Common myeloid progenitor, CD34-positive (primary cell): ENCODE data around the gene LRRTM3.

Experiments
- CTCF ChIA-PET: fragments of 350-600 bp; sonication (Branson Sonifier 250); formaldehyde crosslinking; loops from one replicate; lab custom pipeline; 2021; ENCODE audit warnings: antibody characterized with exemption; lab: Charles Lee
- POLR2A ChIA-PET: fragments of 350-600 bp; sonication (Branson Sonifier 250); formaldehyde crosslinking; loops from one replicate; lab custom pipeline; 2021; ENCODE audit warnings: antibody characterized with exemption; lab: Charles Lee
- DNase-seq, 3 donors: peaks; one replicate each; pipeline versions ENCODE4 v3.0.0 to v3.0.0-alpha.2; 2013
- H3K27ac ChIP-seq, 2 experiments: 1 replicate in 1 of 2; 2 replicates in 1 of 2; pipeline ENCODE4 v1.7.0; 2013; ENCODE audit warnings: inconsistent platforms in 2 of 2, low read length in 2 of 2, mild to moderate bottlenecking in 2 of 2, low read depth in 1 of 2, moderate library complexity in 1 of 2; ENCODE audit not compliant: severe bottlenecking in 2 of 2, insufficient read depth in 1 of 2, poor library complexity in 1 of 2
- H3K27me3 ChIP-seq, 5 experiments: replicated peaks in 2 of 5; 1 replicate in 3 of 5; 2 replicates in 2 of 5; pipeline versions ENCODE4 v1.6.1 to v1.7.0; 2013; ENCODE audit warnings: low read length in 4 of 5, mild to moderate bottlenecking in 2 of 5, moderate library complexity in 2 of 5, inconsistent platforms in 1 of 5; ENCODE audit not compliant: insufficient read depth in 5 of 5, control insufficient read depth in 4 of 5
- H3K36me3 ChIP-seq, 4 experiments: 1 replicate in 2 of 4; 2 replicates in 2 of 4; pipeline versions ENCODE4 v1.6.1 to v1.7.0; 2013; ENCODE audit warnings: low read length in 3 of 4, control low read depth in 1 of 4, mild to moderate bottlenecking in 1 of 4; ENCODE audit not compliant: control insufficient read depth in 4 of 4, insufficient read depth in 4 of 4
- H3K4me1 ChIP-seq, 4 experiments: 1 replicate in 3 of 4; 2 replicates in 1 of 4; pipeline versions ENCODE4 v1.6.1 to v1.7.1; 2013; ENCODE audit warnings: low read length in 3 of 4, mild to moderate bottlenecking in 3 of 4, control low read depth in 1 of 4, inconsistent platforms in 1 of 4, moderate library complexity in 1 of 4; ENCODE audit not compliant: control insufficient read depth in 4 of 4, insufficient read depth in 4 of 4; ENCODE audit errors: control extremely low read depth in 1 of 4
- H3K4me3 ChIP-seq, 7 experiments: 1 replicate in 4 of 7; 2 replicates in 3 of 7; pipeline versions ENCODE4 v1.5.1 to v1.7.0; 2013; ENCODE audit warnings: mild to moderate bottlenecking in 7 of 7, low read length in 6 of 7, moderate library complexity in 6 of 7, inconsistent platforms in 2 of 7, low read depth in 2 of 7, control low read depth in 1 of 7; ENCODE audit not compliant: insufficient read depth in 4 of 7, control insufficient read depth in 1 of 7; ENCODE audit errors: extremely low read depth in 1 of 7
- H3K9me3 ChIP-seq, 5 experiments: 1 replicate in 4 of 5; 2 replicates in 1 of 5; pipeline versions ENCODE4 v1.6.1 to v1.7.1; 2013; ENCODE audit warnings: low read length in 4 of 5, mild to moderate bottlenecking in 2 of 5, inconsistent platforms in 1 of 5, low read depth in 1 of 5, moderate library complexity in 1 of 5; ENCODE audit not compliant: control insufficient read depth in 4 of 5, insufficient read depth in 2 of 5; ENCODE audit errors: control extremely low read depth in 1 of 5
- WGBS: methylation state at CpG from one replicate; pipeline ENCODE4 v1.1.5; 2013; ENCODE audit not compliant: insufficient coverage; 5-methylcytosine and 5-hydroxymethylcytosine counted together

The LRRTM3 gene

GRCh38 chr10:67079126-67079525, 153.3 kb downstream of the LRRTM3 start:
- WGBS, result no CpG with 5 or more reads among the region's 4 CpGs
- Histone ChIP-seq H3K27me3 (no peaks in the 10 kb centered on the region), H3K4me3 (no peak overlapping the region), H3K4me1 (no peaks in the 10 kb centered on the region), H3K27ac (no peak overlapping the region), H3K36me3 (no peaks in the 10 kb centered on the region), H3K9me3 (no peaks in the 10 kb centered on the region)
- peak; percentile 31 to 72 (median 65) for DNase-seq
- CTCF ChIA-PET, result no interaction called here
- POLR2A ChIA-PET, result no interaction called here

- Histone ChIP-seq H3K4me3 (no peak overlapping the region), H3K27me3 (no peaks in the 10 kb centered on the region), H3K36me3 (no peaks in the 10 kb centered on the region), H3K4me1 (no peaks in the 10 kb centered on the region), H3K9me3 (no peaks in the 10 kb centered on the region), H3K27ac (no peak overlapping the region)
- ChIA-PET CTCF (no interaction called here), POLR2A (no interaction called here)
- 100% methylated on average over 1 of the region's 2 CpGs for WGBS
- no peak for DNase-seq
These were observed 160.7 kb downstream of the LRRTM3 start for GRCh38 chr10:67086327-67087134.

DNA sequence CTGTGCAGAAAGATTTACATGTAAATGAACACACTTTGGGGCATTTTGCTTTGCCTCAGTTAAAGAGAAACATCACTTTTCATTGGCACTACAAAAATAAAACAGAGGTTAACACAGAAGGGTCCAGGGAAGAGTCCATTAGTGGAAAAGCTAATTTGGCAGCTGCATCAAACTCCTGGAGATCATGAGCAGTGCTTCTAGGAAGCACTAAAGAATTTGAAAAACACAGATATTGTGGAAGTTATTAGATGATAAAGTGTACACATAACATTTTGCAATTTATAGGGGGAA, 161.2 kb downstream of the LRRTM3 start:
- no peak for DNase-seq
- Histone ChIP-seq H3K4me3 (no peak overlapping the region), H3K9me3 (no peaks in the 10 kb centered on the region), H3K27me3 (no peaks in the 10 kb centered on the region), H3K36me3 (no peaks in the 10 kb centered on the region), H3K4me1 (no peaks in the 10 kb centered on the region), H3K27ac (no peak overlapping the region)
- CTCF ChIA-PET, result no interaction called here
- POLR2A ChIA-PET, result no interaction called here

GRCh38 chr10:67088036-67088435, 162.2 kb downstream of the LRRTM3 start:
- Histone ChIP-seq H3K4me3 (no peak overlapping the region), H3K9me3 (no peaks in the 10 kb centered on the region), H3K27ac (no peak overlapping the region), H3K36me3 (no peaks in the 10 kb centered on the region), H3K27me3 (no peaks in the 10 kb centered on the region), H3K4me1 (no peaks in the 10 kb centered on the region)
- POLR2A ChIA-PET, result no interaction called here
- WGBS, result no CpG with 5 or more reads among the region's 1 CpG
- DNase-seq, result no peak
- CTCF ChIA-PET, result no interaction called here

GRCh38 chr10:67095531-67095930, 169.7 kb downstream of the LRRTM3 start:
- Histone ChIP-seq H3K27ac (no peak overlapping the region), H3K9me3 (no peaks in the 10 kb centered on the region), H3K36me3 (no peaks in the 10 kb centered on the region), H3K4me3 (no peak overlapping the region), H3K27me3 (no peaks in the 10 kb centered on the region), H3K4me1 (no peaks in the 10 kb centered on the region)
- ChIA-PET POLR2A (no interaction called here), CTCF (no interaction called here)
- WGBS, result 83% methylated on average over 1 of the region's 2 CpGs
- no peak for DNase-seq

DNA sequence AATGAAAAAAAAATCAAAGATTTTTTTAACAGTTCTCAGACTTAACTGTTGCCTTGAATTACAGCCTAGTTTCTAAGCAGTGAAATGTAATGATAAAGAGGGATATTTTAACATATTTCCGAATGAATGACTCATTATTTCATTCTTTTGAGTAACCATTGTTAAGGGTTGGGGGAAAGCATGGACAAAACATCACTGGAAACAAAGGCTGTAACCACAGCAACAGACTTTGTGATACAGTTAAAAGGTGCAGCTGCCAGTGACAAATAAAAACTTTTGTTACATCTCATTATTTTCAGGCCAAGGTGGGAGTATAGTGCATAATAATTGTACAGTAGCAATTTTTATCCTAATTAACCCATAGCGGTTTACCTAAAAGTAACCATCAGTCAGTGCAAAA, 172.6 kb downstream of the LRRTM3 start:
- H3K9me3 ChIP-seq, result no peaks in the 10 kb centered on the region
- H3K36me3 ChIP-seq, result no peaks in the 10 kb centered on the region
- H3K4me3 ChIP-seq, result no peak overlapping the region
- H3K27me3 ChIP-seq, result no peaks in the 10 kb centered on the region
- whole genome bisulfite sequencing, result no CpG with 5 or more reads among the region's 2 CpGs
- H3K4me1 ChIP-seq, result no peaks in the 10 kb centered on the region
- ChIA-PET POLR2A (no interaction called here), CTCF (no interaction called here)
- no peak for DNase-seq
- H3K27ac ChIP-seq, result no peak overlapping the region

DNA sequence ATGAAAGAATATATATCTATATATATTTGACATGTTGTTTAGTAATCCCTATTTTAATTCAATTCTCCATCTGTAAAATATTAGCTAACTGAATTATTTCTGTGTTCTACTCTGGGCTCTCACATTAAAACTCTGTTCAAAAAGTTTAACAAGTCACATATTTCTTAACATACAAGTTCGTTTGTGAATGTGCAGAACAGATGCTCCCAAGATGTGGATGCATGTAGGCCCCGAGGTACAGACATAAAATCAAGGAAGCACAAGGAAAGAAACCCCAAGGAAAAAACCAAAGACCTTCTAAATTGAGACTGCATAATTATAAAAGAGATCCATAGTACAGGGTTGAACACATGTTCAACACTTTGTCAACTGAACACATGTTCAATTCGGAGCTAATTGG, 175.1 kb downstream of the LRRTM3 start:
- CTCF ChIA-PET, result no interaction called here

More for the DNA sequence above, 175.1 kb downstream of the LRRTM3 start:
- Histone ChIP-seq H3K27me3 (no peaks in the 10 kb centered on the region), H3K27ac (no peak overlapping the region), H3K36me3 (no peaks in the 10 kb centered on the region), H3K4me1 (no peaks in the 10 kb centered on the region), H3K4me3 (no peak overlapping the region), H3K9me3 (no peaks in the 10 kb centered on the region)
- POLR2A ChIA-PET, result no interaction called here
- DNase-seq, result no peak
- WGBS, result 89% methylated on average over 2 of the region's 3 CpGs
